MCF 10A (cell line): ENCODE data around the gene FAM219B. TPM values are rescaled to one million over a fixed set of nuclear protein-coding genes. Genes with fewer than 3 reads are reported as not detected.

Experiments
- BruUV-seq: library from RNA; stranded (reverse); fragments of 400-500 nt; replicated peaks from 2 replicates; lab custom pipeline; 2021; lab: Mats Ljungman, UMichigan
- CTCF ChIA-PET: fragments of 300-600 bp; sonication (Branson Sonifier 250); formaldehyde crosslinking; extraction: SDS; loops from one replicate; lab custom pipeline; 2021; ENCODE audit warnings: antibody characterized with exemption, inconsistent platforms; lab: Yijun Ruan, JAX
- POLR2A ChIA-PET: fragments of 300-600, 350-650 bp; sonication (Branson Sonifier 250); formaldehyde crosslinking; extraction: SDS; loops from one replicate; lab custom pipeline; 2020; ENCODE audit warnings: antibody characterized with exemption, inconsistent platforms; lab: Yijun Ruan, JAX
- DNase-seq: peaks from one replicate; pipeline ENCODE4 v3.0.0-alpha.2; 2018; ENCODE audit not compliant: unreplicated experiment
- H3K27ac Mint-ChIP-seq: one replicate; pipeline ENCODE4 v1.8.0; 2022; ENCODE audit warnings: mild to moderate bottlenecking, low read depth, mixed read lengths; ENCODE audit not compliant: unreplicated experiment
- H3K27me3 Mint-ChIP-seq: one replicate; pipeline ENCODE4 v1.8.0; 2022; ENCODE audit warnings: mixed read lengths; ENCODE audit not compliant: insufficient read depth, unreplicated experiment
- H3K36me3 Mint-ChIP-seq: one replicate; pipeline ENCODE4 v1.8.0; 2022; ENCODE audit warnings: mild to moderate bottlenecking, moderate library complexity, mixed read lengths; ENCODE audit not compliant: insufficient read depth, unreplicated experiment
- H3K4me1 Mint-ChIP-seq: one replicate; pipeline ENCODE4 v1.8.0; 2022; ENCODE audit warnings: mixed read lengths; ENCODE audit not compliant: insufficient read depth, unreplicated experiment
- H3K4me3 Mint-ChIP-seq: one replicate; pipeline ENCODE4 v1.8.0; 2022; ENCODE audit warnings: mild to moderate bottlenecking, moderate library complexity, mixed read lengths; ENCODE audit not compliant: unreplicated experiment
- H3K9me3 Mint-ChIP-seq: one replicate; pipeline ENCODE4 v1.8.0; 2022; ENCODE audit warnings: mixed read lengths; ENCODE audit not compliant: unreplicated experiment
- intact Hi-C: fragments of 100-400 bp; cut with micrococcal nuclease; formaldehyde crosslinking; loops from 2 replicates; pipeline ENCODE4 v1.14.1; 2022
- total RNA-seq: library from RNA; stranded (reverse); gene quantifications from 2 replicates; pipeline ENCODE4 v1.2.3, GENCODE V29; 2022
- TF ChIP-seq, protein P1 (sequence below): fragments of 200-600 bp; IDR thresholded peaks from one replicate; pipeline ENCODE4 v1.8.0; 2022; ENCODE audit warnings: antibody characterized with exemption, mild to moderate bottlenecking; ENCODE audit not compliant: unreplicated experiment

The FAM219B gene
- total RNA-seq, 1 experiment from 2014 or later: 62.9 TPM

DNA sequence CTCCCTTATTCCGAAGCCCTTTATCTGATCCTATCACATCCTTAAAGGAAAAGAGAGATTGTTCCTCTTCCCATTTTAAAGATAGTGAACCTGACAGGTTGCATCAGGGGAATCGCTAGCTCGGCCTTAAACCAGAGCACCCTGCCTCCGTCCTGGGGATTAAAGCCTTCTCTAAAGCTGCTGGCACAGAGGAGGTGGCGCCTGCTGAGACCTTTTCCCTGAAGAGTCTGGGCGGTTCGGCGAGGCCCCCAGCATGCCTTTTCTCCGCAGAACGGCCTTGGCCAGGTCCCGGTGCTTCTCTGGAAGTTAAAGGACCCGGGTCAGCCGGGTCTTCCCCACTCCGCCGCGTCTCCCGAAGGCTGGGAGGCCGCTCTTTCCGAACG is 593 bp downstream of the FAM219B start:
- BruUV-seq: TSS peak; percentile 22
- no peaks in the 10 kb centered on the region for H3K9me3 Mint-ChIP-seq
- peaks cover 42% of the 10 kb centered on the region for H3K36me3 Mint-ChIP-seq
- intact Hi-C loops: no loop called here
- no peaks in the 10 kb centered on the region for H3K27me3 Mint-ChIP-seq
- peak overlapping the region; percentile 97 for H3K27ac Mint-ChIP-seq
- peaks cover 15% of the 10 kb centered on the region for H3K4me1 Mint-ChIP-seq
- DNase-seq: peak; percentile 41
- POLR2A ChIA-PET: interaction anchor here (0.6 to 2.6 kb wide), 30 partner anchors 8 to 296 kb away, joined by 3 to 29 read pairs (median 5); partner anchors contain the start of genes C15orf39, COX5A, CSK and MPI
- TF ChIP-seq, protein P1, sequence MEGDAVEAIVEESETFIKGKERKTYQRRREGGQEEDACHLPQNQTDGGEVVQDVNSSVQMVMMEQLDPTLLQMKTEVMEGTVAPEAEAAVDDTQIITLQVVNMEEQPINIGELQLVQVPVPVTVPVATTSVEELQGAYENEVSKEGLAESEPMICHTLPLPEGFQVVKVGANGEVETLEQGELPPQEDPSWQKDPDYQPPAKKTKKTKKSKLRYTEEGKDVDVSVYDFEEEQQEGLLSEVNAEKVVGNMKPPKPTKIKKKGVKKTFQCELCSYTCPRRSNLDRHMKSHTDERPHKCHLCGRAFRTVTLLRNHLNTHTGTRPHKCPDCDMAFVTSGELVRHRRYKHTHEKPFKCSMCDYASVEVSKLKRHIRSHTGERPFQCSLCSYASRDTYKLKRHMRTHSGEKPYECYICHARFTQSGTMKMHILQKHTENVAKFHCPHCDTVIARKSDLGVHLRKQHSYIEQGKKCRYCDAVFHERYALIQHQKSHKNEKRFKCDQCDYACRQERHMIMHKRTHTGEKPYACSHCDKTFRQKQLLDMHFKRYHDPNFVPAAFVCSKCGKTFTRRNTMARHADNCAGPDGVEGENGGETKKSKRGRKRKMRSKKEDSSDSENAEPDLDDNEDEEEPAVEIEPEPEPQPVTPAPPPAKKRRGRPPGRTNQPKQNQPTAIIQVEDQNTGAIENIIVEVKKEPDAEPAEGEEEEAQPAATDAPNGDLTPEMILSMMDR: no peak
- H3K4me3 Mint-ChIP-seq: peak overlapping the region; percentile 95
- CTCF ChIA-PET: interaction anchor here (0.7 to 1.6 kb wide), 9 partner anchors 9 to 322 kb away, joined by 3 to 10 read pairs (median 3); partner anchors contain the start of gene ULK3

DNA sequence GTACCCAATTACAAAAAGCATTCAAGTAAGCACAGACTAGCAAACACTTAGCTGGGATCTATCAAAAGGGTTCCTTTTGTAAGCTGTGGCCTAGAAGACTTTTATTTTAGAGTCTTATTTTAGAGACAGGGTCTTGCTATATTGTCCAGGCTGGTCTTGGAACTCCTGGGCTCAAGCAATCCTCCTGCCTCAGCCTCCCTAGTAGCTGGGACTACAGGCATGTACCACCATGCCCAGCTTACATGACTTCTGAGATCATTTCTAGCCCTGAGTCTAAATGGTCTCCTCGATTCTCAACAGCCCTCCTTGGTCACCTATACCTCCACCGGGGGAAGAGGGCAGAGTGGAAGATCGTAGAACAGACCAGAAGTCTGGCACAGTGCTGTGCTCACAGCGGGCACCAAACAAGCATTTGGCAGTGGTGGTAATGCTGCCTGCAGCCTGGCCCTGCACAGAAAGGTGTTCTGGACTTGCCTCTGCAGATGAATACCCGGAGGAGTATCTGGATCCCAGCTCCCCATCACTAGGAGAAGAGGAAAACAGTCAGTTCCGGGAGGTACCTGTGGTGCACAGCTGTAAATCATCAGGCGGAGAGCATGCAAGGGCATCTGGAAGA is 2.4 kb downstream of the FAM219B start:
- Mint-ChIP-seq H3K27me3 (no peaks in the 10 kb centered on the region), H3K9me3 (no peaks in the 10 kb centered on the region), H3K4me3 (peak overlapping the region; percentile 95), H3K36me3 (peaks cover 59% of the 10 kb centered on the region), H3K27ac (peak overlapping the region; percentile 97), H3K4me1 (peaks cover 15% of the 10 kb centered on the region)
- no TSS peak for BruUV-seq
- POLR2A ChIA-PET: interaction anchor here (0.7 to 1.5 kb wide), 3 partner anchors 14 to 136 kb away, joined by 3 to 4 read pairs (median 3); partner anchors contain the start of gene MPI
- no peak for DNase-seq
- intact Hi-C loops: no loop called here
- CTCF ChIA-PET: interaction anchor here (0.6 to 1.8 kb wide), 11 partner anchors 12 to 267 kb away, joined by 3 to 8 read pairs (median 3); partner anchors contain the start of gene ULK3
- TF ChIP-seq, protein P1: no peak

DNA sequence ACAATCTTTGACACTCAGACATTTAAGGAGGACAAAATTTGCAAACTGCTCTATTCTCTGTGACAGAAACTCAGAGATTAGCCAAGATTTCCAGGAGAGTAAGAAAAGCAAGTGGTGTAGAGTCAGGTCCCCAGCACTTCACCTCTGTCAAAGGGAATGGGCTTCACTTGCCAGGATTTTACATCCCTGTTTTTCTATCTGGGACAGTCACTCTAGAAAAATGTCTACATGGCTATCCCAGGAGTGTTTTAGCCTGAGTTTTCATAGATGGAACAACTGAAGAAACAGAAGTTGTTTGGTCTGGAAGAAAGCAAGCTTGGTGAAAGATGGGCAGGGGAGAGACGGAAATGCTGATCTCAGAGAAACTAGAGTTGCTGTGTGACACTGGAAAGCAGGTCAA is 3.0 kb downstream of the FAM219B start:
- ChIA-PET CTCF (interaction anchor here (0.6 to 3.0 kb wide), 9 partner anchors 12 to 134 kb away, joined by 3 to 23 read pairs (median 3); partner anchors contain the start of genes CSK and ULK3), POLR2A (interaction anchor here (0.7 to 1.5 kb wide), 5 partner anchors 14 to 135 kb away, joined by 3 to 5 read pairs (median 3); partner anchors contain the start of genes COX5A and MPI)
- intact Hi-C loops: no loop called here
- Mint-ChIP-seq H3K27me3 (no peaks in the 10 kb centered on the region), H3K4me1 (peaks cover 15% of the 10 kb centered on the region), H3K4me3 (peak overlapping the region; percentile 33), H3K27ac (peak overlapping the region; percentile 97), H3K36me3 (peaks cover 64% of the 10 kb centered on the region), H3K9me3 (no peaks in the 10 kb centered on the region)
- TF ChIP-seq, protein P1: no peak
- no TSS peak for BruUV-seq
- DNase-seq: no peak
